ENCODE measurements around the gene MICA. TPM values are rescaled to one million over a fixed set of nuclear protein-coding genes. Genes with fewer than 3 reads are reported as not detected.

The MICA gene
- total and polyA plus RNA-seq, 9 of the 15 experiments (the other 6 are each of a cell fraction or from before 2014, with no cell fraction given): 11.8 to 24.6 (median 16.7) TPM

GRCh38 chr6:31393932-31394331, 9.5 kb upstream of the MICA start:
- in situ Hi-C loops (cut with MboI): no loop called here
- Histone ChIP-seq H3K79me2 (ENCODE audit: control insufficient read depth, insufficient read depth, low read length) (peaks cover 5% of the 10 kb centered on the region; the same call in 1 of the 3 replicates), H3K27ac (ENCODE audit: extremely low read depth, low read depth, low read length) (no peak overlapping the region), H2AFZ (ENCODE audit: low read depth, low read length) (no peak overlapping the region), H3K9me1 (ENCODE audit: control insufficient read depth, insufficient read depth, low read length) (no peaks in the 10 kb centered on the region), H3K27me3 (ENCODE audit: control insufficient read depth in 2 of 2, insufficient read depth in 2 of 2, low read length in 2 of 2) (no peaks in the 10 kb centered on the region), H3K4me2 (ENCODE audit: insufficient read depth, low read length) (no peak overlapping the region), H4K20me1 (replicated peaks; ENCODE audit: control insufficient read depth, insufficient read depth, low read length) (no peaks in the 10 kb centered on the region), H3K4me3 (no peak overlapping the region), H3K9ac (ENCODE audit: insufficient read depth in 1 of 2, low read depth in 2 of 2, low read length in 2 of 2) (no peak overlapping the region), H3K4me1 (replicated peaks in 1 of 2; ENCODE audit: control insufficient read depth in 2 of 2, insufficient read depth in 2 of 2, low read length in 2 of 2) (peaks cover 17 to 19% of the 10 kb centered on the region in 2 experiments), H3K9me3 (replicated peaks; ENCODE audit: control insufficient read depth, insufficient read depth, low read depth, low read length) (no peaks in the 10 kb centered on the region), H3K36me3 (ENCODE audit: control insufficient read depth, insufficient read depth, low read length) (peaks cover 3% of the 10 kb centered on the region; the same call in 1 of the 3 replicates)
- TF ChIP-seq TAF1 (IDR thresholded peaks at IDR 0.05; ENCODE audit: control insufficient read depth, extremely low read depth, insufficient read depth, low read length, severe bottlenecking) (no peak), ARNT (IDR thresholded peaks at IDR 0.05) (no peak), ESRRB (CRISPR knock-in tag; IDR thresholded peaks at IDR 0.05; ENCODE audit: borderline replicate concordance) (no peak), NR2C2 (CRISPR knock-in tag; IDR thresholded peaks at IDR 0.05) (no peak), NR2C2 (tag; IDR thresholded peaks at IDR 0.05) (no peak), CBFA2T3 (IDR thresholded peaks at IDR 0.05) (no peak)
- intact Hi-C loops (cut with micrococcal nuclease): no loop called here
- WGBS (ENCODE audit: insufficient coverage, low coverage, missing lambda C conversion rate): 73% methylated on average over 2 of the region's 5 CpGs
- no peak for ATAC-seq
- FAIRE-seq: no peak
- BruUV-seq (replicated peaks): no TSS peak
- POLR2A ChIA-PET: interaction anchor here (0.5 to 1.5 kb wide), 4 partner anchors 9 to 1277 kb away, joined by 3 read pairs; no protein-coding TSS in a partner anchor
- CTCF ChIA-PET (ENCODE audit: low intra/inter-chr PET ratio): no interaction called here
- no peak for DNase-seq (ENCODE audit: extremely low read depth in 1 of 4, low spot score in 3 of 4)

GRCh38 chr6:31394381-31394780, 9.0 kb upstream of the MICA start:
- Histone ChIP-seq H3K27me3 (ENCODE audit: control insufficient read depth in 2 of 2, insufficient read depth in 2 of 2, low read length in 2 of 2) (no peaks in the 10 kb centered on the region), H3K36me3 (ENCODE audit: control insufficient read depth, insufficient read depth, low read length) (peaks cover 3% of the 10 kb centered on the region; the same call in 1 of the 3 replicates), H3K9me3 (replicated peaks; ENCODE audit: control insufficient read depth, insufficient read depth, low read depth, low read length) (no peaks in the 10 kb centered on the region), H3K4me1 (replicated peaks in 1 of 2; ENCODE audit: control insufficient read depth in 2 of 2, insufficient read depth in 2 of 2, low read length in 2 of 2) (peaks cover 17 to 19% of the 10 kb centered on the region in 2 experiments), H4K20me1 (replicated peaks; ENCODE audit: control insufficient read depth, insufficient read depth, low read length) (no peaks in the 10 kb centered on the region), H3K4me3 (no peak overlapping the region), H3K27ac (ENCODE audit: extremely low read depth, low read depth, low read length) (no peak overlapping the region), H3K9me1 (ENCODE audit: control insufficient read depth, insufficient read depth, low read length) (no peaks in the 10 kb centered on the region), H3K4me2 (ENCODE audit: insufficient read depth, low read length) (no peak overlapping the region), H3K9ac (ENCODE audit: insufficient read depth in 1 of 2, low read depth in 2 of 2, low read length in 2 of 2) (no peak overlapping the region), H2AFZ (ENCODE audit: low read depth, low read length) (no peak overlapping the region), H3K79me2 (ENCODE audit: control insufficient read depth, insufficient read depth, low read length) (peaks cover 6% of the 10 kb centered on the region; the same call in 1 of the 3 replicates)
- ATAC-seq: no peak
- CTCF ChIA-PET (ENCODE audit: low intra/inter-chr PET ratio): interaction anchor here (0.7 kb wide), 1 partner anchor 202 kb away, joined by 3 read pairs; no protein-coding TSS in a partner anchor
- WGBS (ENCODE audit: insufficient coverage, low coverage, missing lambda C conversion rate): 70% methylated on average over 4 of the region's 4 CpGs
- FAIRE-seq: no peak
- POLR2A ChIA-PET: interaction anchor here (1.5 kb wide), 1 partner anchor 8 kb away, joined by 3 read pairs; no protein-coding TSS in a partner anchor
- no TSS peak for BruUV-seq (replicated peaks)
- intact Hi-C loops (cut with micrococcal nuclease): no loop called here
- no peak for DNase-seq (ENCODE audit: extremely low read depth in 1 of 4, low spot score in 3 of 4)
- in situ Hi-C loops (cut with MboI): no loop called here
- TF ChIP-seq ZNF407 (IDR thresholded peaks at IDR 0.05; ENCODE audit: low read depth): no peak
